BJ (cell line): Measurements from ENCODE around the gene PKMYT1. TPM values are rescaled to one million over a fixed set of nuclear protein-coding genes. Genes with fewer than 3 reads are reported as not detected.

Experiments
- CTCF ChIA-PET: fragments of 350-600 bp; formaldehyde crosslinking; extraction: SDS; loops from one replicate; lab custom pipeline; 2021; ENCODE audit warnings: antibody characterized with exemption, inconsistent platforms; lab: Yijun Ruan, JAX
- POLR2A ChIA-PET: fragments of 300-600 bp; sonication (Branson Sonifier 250); formaldehyde crosslinking; extraction: SDS; loops from one replicate; lab custom pipeline; 2021; ENCODE audit warnings: antibody characterized with exemption; lab: Charles Lee
- DNase-seq: peaks from one replicate; pipeline ENCODE4 v3.0.0-alpha.2; 2011; ENCODE audit warnings: low read depth
- H3K27me3 ChIP-seq: 2 replicates; pipeline ENCODE4 v1.6.0; 2011; ENCODE audit warnings: low read length; ENCODE audit not compliant: control insufficient read depth, insufficient read depth
- H3K36me3 ChIP-seq: 2 replicates; pipeline ENCODE4 v1.5.1; 2011; ENCODE audit warnings: low read length; ENCODE audit not compliant: control insufficient read depth, insufficient read depth
- H3K4me3 ChIP-seq: 2 replicates; pipeline ENCODE4 v1.5.1; 2011; ENCODE audit warnings: low read depth, mild to moderate bottlenecking, control low read depth, low read length
- CTCF ChIP-seq: IDR thresholded peaks from 2 replicates; pipeline ENCODE4 v1.5.1; 2011; ENCODE audit warnings: low read depth, mild to moderate bottlenecking, control low read depth, inconsistent platforms, low read length, moderate library complexity; ENCODE audit not compliant: insufficient read depth
- polyA plus RNA-seq: library from polyadenylated mRNA; depleted of rRNA; stranded (reverse); fragments of >200 nt; gene quantifications from 2 replicates; pipeline ENCODE4 v1.2.3, GENCODE V29; 2011

PKMYT1 gene
- polyA plus RNA-seq, 1 experiment, result 6.9 TPM

DNA sequence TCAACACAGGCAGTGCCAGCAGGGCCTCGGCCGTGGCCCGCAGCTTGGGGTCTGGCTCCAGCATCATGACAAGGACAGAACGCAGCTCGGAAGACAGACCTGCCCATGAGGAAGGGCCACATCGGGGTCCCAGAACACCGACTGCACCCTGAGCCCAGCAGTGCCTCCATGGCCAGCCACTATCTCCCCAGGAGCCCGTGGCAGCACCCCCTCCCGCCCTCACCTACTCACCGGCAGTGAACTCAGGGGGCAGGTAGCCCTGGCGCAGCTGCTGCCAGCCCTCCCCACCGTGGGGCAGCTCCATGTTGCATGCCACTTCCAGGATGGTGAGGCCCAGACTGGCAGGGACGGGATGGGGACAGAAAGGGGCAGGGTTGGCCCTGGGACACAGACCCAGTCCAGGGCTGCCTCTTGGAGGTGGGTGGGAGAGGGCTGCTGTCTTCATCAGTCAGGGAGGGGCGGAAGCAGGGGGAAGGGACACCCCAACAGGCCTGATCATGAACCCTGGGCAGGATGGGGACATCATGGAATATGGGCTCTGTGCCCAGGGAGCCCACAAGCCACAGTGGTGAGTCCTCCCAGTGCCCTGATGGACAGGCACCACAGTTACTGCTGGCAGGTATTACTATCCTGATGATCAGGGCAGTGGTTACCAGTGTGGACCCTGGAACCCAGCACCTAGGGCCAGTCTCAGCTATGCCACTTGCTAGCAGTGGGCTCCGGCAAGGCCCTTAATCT, 5.8 kb downstream of the PKMYT1 start:
- Histone ChIP-seq H3K27me3 (no peaks in the 10 kb centered on the region), H3K36me3 (no peaks in the 10 kb centered on the region; the same call in 1 of the 2 replicates), H3K4me3 (no peak overlapping the region)
- no peak for DNase-seq
- TF ChIP-seq CTCF, result no peak
- ChIA-PET CTCF (interaction anchor here (1.0 to 1.1 kb wide), 4 partner anchors 12 to 135 kb away, joined by 3 to 5 read pairs (median 4); no protein-coding TSS in a partner anchor), POLR2A (no interaction called here)

DNA sequence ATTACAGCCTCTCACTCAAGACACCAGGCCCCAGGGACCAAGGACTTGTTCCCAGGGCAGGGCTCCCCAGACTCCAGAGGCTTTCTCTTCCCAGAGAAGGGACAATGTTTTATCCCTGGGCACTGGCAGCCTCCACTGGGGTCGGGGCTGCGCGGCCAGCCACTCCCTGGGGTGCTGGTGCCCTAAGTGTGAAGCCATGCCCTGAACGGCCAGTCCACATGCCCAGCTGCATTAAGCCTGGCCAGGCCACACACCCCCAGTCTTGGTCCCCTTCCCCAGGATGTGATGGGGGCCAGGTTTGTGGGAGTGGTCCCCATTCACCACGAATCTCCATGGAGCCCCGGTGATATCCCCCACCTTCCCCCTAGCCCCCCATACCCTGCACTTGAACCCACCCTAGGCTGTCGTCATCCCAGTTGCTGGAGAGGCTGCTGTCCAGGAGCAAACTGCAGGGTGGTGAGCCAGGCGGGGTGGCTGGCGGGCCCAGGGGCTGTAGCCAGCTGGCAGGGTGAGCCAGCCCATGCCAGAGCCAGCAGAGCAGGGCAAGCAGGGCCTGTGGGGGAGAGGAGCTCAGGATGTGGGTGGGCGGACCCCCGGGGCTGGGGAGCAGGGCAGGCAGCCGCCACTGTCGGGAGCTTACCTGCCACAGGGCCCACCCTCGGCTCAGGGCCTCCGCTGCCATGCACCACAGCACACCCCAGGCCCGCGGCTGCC, 6.5 kb downstream of the PKMYT1 start:
- Histone ChIP-seq H3K4me3 (no peak overlapping the region), H3K36me3 (no peaks in the 10 kb centered on the region; the same call in 1 of the 2 replicates), H3K27me3 (no peaks in the 10 kb centered on the region)
- POLR2A ChIA-PET, result no interaction called here
- CTCF ChIA-PET, result interaction anchor here (1.0 to 1.1 kb wide), 2 partner anchors 12 to 58 kb away, joined by 3 to 5 read pairs; no protein-coding TSS in a partner anchor
- no peak for DNase-seq
- TF ChIP-seq CTCF, result no peak

GRCh38 chr16:2973093-2973492, 7.2 kb downstream of the PKMYT1 start:
- no peaks in the 10 kb centered on the region; the same call in 1 of the 2 replicates for H3K36me3 ChIP-seq

DNA sequence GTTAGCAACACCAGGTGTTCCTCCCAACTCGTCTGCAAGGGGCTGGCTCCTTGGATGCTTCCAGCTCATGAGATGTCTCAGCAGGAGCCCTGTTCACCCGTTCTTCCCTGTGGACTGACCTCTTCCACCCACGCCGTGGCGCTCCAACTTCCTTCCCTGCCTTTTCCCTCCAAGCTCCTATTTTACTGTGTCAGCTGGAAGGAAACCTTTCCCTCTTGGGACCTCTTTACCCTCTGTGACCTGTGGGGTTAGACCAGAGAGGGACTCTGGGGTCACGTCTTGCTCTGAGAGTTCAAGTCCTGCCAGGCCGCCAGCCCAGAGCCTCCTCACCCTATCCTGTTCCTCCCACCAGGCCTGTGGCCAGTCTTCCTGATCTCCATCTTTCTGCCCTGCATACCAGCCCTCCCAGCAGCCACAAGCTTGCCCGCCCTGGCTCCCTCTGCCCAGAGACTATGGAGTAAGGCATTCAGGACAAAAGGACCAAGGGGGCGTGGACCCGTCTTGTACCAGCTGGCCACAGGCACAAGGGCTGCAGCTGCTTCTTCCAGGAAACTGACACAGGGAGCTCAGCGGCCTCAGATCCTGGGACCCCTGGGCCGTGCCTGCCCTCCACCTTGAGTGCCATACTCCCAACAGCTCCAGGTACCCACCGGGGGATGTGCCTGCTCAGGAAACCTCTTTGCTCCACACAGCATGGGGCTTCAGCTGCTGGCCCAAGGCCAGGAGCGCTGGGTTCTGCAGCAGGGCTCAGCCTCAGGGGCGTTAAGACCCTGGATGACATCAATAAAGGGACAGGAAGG, 8.1 kb downstream of the PKMYT1 start:
- DNase-seq, result no peak
- CTCF ChIA-PET, result interaction anchor here (1.0 to 1.5 kb wide), 2 partner anchors 8 to 10 kb away, joined by 3 to 8 read pairs; partner anchors contain the start of gene PKMYT1
- no peaks in the 10 kb centered on the region; the same call in 1 of the 2 replicates for H3K36me3 ChIP-seq
- H3K4me3 ChIP-seq, result no peak overlapping the region
- no peak for TF ChIP-seq CTCF
- 0 out of 2 replicates have a peak, but pooled peaks cover 2% of the 10 kb centered on the region for H3K27me3 ChIP-seq
- POLR2A ChIA-PET, result interaction anchor here (0.6 kb wide), 1 partner anchor 48 kb away, joined by 3 read pairs; the partner anchor contains the start of gene TNFRSF12A

More at GRCh38 chr16:2973093-2973492, 7.2 kb downstream of the PKMYT1 start:
- DNase-seq, result no peak
- ChIA-PET CTCF (interaction anchor here (1.0 kb wide), 1 partner anchor 11 kb away, joined by 5 read pairs; no protein-coding TSS in a partner anchor), POLR2A (no interaction called here)
- Histone ChIP-seq H3K27me3 (no peaks in the 10 kb centered on the region), H3K4me3 (no peak overlapping the region)
- TF ChIP-seq CTCF, result no peak
